Measurements from ENCODE around the gene GPC5. TPM values are rescaled to one million over a fixed set of nuclear protein-coding genes. Genes with fewer than 3 reads are reported as not detected.

The GPC5 gene
- total RNA-seq, 1 donor from 2014 or later, result 2.5 TPM

- Mint-ChIP-seq H3K9me3 (peaks cover 18% of the 10 kb centered on the region), H3K36me3 (no peaks in the 10 kb centered on the region), H3K4me1 (peaks cover 4% of the 10 kb centered on the region), H3K4me3 (no peak overlapping the region), H3K27me3 (ENCODE audit: low read depth) (no peaks in the 10 kb centered on the region), H3K27ac (no peak overlapping the region)
- no peak for TF ChIP-seq CTCF (IDR thresholded peaks at IDR 0.05; ENCODE audit: unreplicated experiment)
- DNase-seq (ENCODE audit: low spot score in 2 of 2, unreplicated experiment in 2 of 2), result no peak
Measured at GRCh38 chr13:92415781-92416180, 1017.4 kb downstream of the GPC5 start.

- Mint-ChIP-seq H3K36me3 (peaks cover 3% of the 10 kb centered on the region), H3K9me3 (peaks cover 19% of the 10 kb centered on the region), H3K27ac (no peak overlapping the region), H3K4me1 (peaks cover 4% of the 10 kb centered on the region), H3K27me3 (ENCODE audit: low read depth) (no peaks in the 10 kb centered on the region), H3K4me3 (no peak overlapping the region)
- DNase-seq (ENCODE audit: low spot score in 2 of 2, unreplicated experiment in 2 of 2), result no peak
- no peak for TF ChIP-seq CTCF (IDR thresholded peaks at IDR 0.05; ENCODE audit: unreplicated experiment)
Measured at GRCh38 chr13:92418818-92419412, 1020.5 kb downstream of the GPC5 start.

- Mint-ChIP-seq H3K36me3 (peaks cover 7% of the 10 kb centered on the region), H3K4me3 (no peak overlapping the region), H3K27ac (no peak overlapping the region), H3K9me3 (peaks cover 41% of the 10 kb centered on the region), H3K4me1 (no peaks in the 10 kb centered on the region), H3K27me3 (ENCODE audit: low read depth) (no peaks in the 10 kb centered on the region)
- TF ChIP-seq CTCF (IDR thresholded peaks at IDR 0.05; ENCODE audit: unreplicated experiment), result no peak
- DNase-seq (ENCODE audit: low spot score in 2 of 2, unreplicated experiment in 2 of 2), result no peak
Measured at GRCh38 chr13:92429231-92429630, 1030.8 kb downstream of the GPC5 start.

GRCh38 chr13:92433386-92433785 is 1035.0 kb downstream of the GPC5 start:
- Mint-ChIP-seq H3K9me3 (peaks cover 22% of the 10 kb centered on the region), H3K4me3 (no peak overlapping the region), H3K36me3 (no peaks in the 10 kb centered on the region), H3K27me3 (ENCODE audit: low read depth) (no peaks in the 10 kb centered on the region), H3K4me1 (peaks cover 8% of the 10 kb centered on the region), H3K27ac (no peak overlapping the region)
- no peak for TF ChIP-seq CTCF (IDR thresholded peaks at IDR 0.05; ENCODE audit: unreplicated experiment)
- DNase-seq (ENCODE audit: low spot score in 2 of 2, unreplicated experiment in 2 of 2), result no peak

- Mint-ChIP-seq H3K4me1 (peaks cover 8% of the 10 kb centered on the region), H3K9me3 (peaks cover 21% of the 10 kb centered on the region), H3K36me3 (no peaks in the 10 kb centered on the region), H3K4me3 (no peak overlapping the region), H3K27me3 (ENCODE audit: low read depth) (no peaks in the 10 kb centered on the region), H3K27ac (no peak overlapping the region)
- no peak for TF ChIP-seq CTCF (IDR thresholded peaks at IDR 0.05; ENCODE audit: unreplicated experiment)
- no peak for DNase-seq (ENCODE audit: low spot score in 2 of 2, unreplicated experiment in 2 of 2)
Measured at GRCh38 chr13:92433963-92434362, 1035.5 kb downstream of the GPC5 start.

DNA sequence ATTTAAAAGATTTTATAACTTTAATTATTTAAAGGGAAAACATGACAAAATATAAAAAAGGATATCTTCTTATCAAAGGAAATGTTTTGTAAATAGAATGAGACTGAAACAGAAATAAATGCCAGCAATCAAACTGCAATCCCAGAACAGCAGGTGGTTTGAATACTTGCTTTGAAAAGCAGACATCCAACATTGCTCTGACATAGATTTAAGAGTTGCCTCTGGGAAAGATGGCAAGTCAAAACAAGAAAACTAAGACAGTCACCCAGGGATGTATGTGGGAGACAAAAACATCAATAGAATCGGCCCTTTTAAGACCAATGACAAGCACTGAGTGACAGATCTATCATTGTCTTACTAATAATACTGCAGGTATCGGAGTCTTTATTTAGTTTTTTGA is 1038.5 kb downstream of the GPC5 start:
- Mint-ChIP-seq H3K27me3 (ENCODE audit: low read depth) (no peaks in the 10 kb centered on the region), H3K4me3 (no peak overlapping the region), H3K4me1 (peaks cover 8% of the 10 kb centered on the region), H3K36me3 (no peaks in the 10 kb centered on the region), H3K27ac (no peak overlapping the region), H3K9me3 (peaks cover 18% of the 10 kb centered on the region)
- DNase-seq (ENCODE audit: low spot score in 2 of 2, unreplicated experiment in 2 of 2), result no peak
- TF ChIP-seq CTCF (IDR thresholded peaks at IDR 0.05; ENCODE audit: unreplicated experiment), result no peak
